ENCODE measurements around the gene MYO1D.

DNA sequence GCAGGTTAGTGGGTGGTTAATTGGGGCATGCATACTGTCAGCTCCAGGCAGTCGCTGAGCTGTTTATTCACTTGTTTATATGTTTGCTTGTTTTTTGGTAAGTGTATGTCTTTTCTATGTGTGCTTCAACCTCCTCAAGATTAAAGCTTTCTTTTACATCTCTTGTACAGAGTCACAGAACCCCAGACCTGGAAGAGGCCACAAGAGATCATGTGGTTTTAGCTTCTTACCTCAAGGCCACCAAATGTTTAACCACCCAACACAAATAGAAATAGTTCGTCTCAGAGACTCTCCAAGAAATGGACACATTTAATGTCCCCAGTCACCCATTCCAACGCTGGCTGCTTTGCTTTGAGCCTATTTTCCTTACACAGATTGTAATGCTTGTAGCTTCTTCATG, 39.2 kb upstream of the MYO1D start:
- TF ChIP-seq CTCF (IDR thresholded peaks at IDR 0.05) (no peak), POLR2A (IDR thresholded peaks at IDR 0.05) (no peak)

Measured in adrenal gland (tissue), 5 donors.